NCI-H146 treated with DMSO at 0.1 percent for 48 hours (cell line): ENCODE results near the gene CPT1B.
"Not testable (repeated sequence)": the region's sequence is repeated elsewhere in the genome, so short reads cannot be mapped to it uniquely, and the experiment has no call there.

Experiments
- DNase-seq: peaks from one replicate; lab custom pipeline; 2025; ENCODE audit not compliant: unreplicated experiment; lab: John Stamatoyannopoulos, UW

Gene CPT1B

DNA sequence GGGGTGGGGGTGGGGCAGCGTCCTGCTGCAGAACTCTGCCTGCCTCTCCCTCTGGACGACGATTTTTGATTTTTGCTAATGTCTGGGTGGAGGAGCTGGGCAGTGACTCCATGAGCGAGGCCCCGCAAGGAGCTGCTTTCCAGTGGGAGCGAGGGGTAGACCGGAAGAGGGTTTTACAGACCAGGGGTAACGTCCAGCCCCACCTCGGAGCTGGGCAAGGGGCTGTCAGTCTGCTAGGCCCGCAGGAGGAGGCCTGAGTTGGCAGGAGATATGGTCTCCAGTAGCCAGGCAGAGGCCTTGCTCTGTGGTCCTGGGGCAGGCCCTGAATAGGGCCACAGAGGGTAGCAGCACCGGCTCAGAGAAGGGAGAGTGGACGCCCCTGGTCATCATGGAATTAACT is 31.4 kb upstream of the CPT1B start:
- DNase-seq = no peak

DNA sequence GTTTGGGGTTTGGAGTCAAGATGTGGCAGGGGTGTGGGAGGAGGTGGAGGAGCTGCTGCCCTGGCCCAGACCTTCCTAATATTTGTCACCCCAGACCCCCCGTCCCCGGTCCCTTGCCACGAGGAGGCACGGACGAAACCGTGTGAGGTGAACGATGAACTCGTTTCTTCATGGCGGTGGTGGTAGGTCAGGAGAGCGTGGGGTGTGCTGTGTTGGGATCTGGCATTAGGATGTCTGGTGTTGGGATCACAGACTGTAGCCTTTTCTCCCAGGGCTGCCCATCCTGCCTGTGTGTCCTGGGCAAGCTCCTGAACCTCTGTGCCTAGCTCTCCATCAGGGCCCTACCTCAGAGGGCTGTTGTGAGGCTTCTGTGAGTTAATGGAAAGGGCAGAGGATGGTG is 30.8 kb upstream of the CPT1B start:
- no peak for DNase-seq

DNA sequence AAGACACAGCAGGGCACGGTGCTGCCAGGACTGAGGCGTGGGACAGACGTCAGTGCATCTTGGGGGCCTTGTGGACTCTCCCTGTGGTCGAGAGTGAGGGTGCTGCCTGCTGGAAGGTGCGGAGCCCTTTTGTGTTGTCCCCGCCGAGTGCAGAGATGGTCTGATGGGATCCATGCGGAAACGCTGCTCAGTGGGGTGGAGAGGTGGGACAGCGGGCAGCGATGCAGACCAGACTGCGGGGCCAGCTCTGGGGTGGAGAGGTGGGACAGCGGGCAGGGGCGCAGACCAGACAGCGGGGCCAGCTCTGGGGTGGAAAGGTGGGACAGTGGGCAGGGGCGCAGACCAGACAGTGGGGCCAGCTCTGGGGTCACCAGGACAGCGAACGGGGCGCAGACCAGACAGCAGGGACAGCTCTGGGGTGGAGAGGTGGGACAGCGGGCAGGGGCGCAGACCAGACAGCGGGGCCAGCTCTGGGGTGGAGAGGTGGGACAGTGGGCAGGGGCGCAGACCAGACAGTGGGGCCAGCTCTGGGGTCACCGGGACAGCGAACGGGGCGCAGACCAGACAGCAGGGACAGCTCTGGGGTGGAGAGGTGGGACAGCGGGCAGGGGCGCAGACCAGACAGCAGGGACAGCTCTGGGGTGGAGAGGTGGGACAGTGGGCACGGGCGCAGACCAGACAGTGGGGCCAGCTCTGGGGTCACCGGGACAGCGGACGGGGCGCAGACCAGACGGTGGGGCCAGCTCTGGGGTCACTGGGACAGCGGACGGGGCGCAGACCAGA is 30.0 kb upstream of the CPT1B start:
- not testable (repeated sequence) for DNase-seq

- DNase-seq = no peak
Observed at GRCh38 chr22:50607659-50608020, 29.4 kb upstream of the CPT1B start.

DNA sequence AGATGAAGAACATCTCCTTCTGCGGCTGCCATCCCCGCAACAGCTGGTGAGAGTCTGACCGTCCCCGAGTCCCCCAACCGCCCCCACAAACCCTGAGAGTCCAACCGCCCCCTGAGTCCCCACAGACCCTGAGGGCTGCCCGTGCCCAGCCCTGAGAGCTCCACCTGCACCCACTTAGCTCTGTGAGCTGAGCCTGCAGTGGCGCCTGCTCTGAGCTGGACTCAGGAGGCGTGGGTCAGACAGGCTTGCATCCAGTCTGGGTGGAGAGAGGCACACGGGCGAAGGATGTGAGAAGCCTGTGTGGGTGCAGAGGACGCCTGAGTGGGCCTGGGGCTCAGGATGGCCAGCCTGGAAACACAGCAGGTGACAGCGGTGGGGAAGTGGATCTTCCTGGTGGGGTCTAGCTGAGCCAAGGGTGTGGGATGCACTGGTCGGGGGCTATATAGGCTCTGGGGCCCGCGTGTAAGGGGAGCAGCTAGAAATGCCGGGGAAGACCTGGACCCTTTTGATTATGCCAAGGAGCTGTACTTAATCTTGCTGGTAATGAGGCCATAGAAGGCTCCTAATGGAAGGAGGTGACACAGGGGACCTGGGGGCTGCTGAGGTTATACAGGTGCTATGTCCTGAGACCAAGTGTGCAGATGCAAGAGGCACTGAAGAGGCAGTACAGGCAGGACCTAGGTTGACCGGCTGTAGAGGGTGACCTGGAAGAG is 28.9 kb upstream of the CPT1B start:
- no peak for DNase-seq

- no peak for DNase-seq
Observed at GRCh38 chr22:50606165-50606945, 28.1 kb upstream of the CPT1B start.

- DNase-seq = no peak
Observed at GRCh38 chr22:50605613-50606074, 27.4 kb upstream of the CPT1B start.

DNA sequence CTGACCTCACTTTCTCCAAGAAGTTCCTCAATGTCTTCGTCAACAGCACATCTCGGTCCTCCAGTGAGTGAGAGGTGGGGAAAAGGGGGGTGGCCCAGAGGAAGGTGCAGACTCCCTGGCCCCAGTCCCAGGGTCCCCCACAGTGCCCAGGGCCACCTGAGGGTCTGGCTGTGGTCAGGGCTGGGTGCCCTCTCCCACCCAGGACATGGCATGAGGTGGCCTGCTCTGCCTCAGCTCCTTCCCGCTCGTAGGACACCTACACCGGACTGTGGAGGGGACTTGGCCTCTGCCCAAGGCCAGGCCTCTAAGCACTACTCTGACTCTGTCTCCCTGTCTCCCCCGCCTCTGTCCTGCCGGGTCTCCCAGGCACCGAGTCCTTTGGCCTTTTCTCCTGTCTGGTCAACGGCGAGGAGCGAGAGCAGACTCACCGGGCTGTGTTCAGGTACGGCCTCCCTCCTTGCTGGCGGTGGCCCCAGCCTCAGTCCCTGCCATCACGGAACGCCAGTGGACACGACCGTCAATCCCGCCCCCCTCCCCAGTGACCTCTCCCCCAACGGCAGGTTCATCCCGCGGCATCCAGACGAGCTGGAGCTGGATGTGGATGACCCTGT is 26.9 kb upstream of the CPT1B start:
- no peak for DNase-seq

DNA sequence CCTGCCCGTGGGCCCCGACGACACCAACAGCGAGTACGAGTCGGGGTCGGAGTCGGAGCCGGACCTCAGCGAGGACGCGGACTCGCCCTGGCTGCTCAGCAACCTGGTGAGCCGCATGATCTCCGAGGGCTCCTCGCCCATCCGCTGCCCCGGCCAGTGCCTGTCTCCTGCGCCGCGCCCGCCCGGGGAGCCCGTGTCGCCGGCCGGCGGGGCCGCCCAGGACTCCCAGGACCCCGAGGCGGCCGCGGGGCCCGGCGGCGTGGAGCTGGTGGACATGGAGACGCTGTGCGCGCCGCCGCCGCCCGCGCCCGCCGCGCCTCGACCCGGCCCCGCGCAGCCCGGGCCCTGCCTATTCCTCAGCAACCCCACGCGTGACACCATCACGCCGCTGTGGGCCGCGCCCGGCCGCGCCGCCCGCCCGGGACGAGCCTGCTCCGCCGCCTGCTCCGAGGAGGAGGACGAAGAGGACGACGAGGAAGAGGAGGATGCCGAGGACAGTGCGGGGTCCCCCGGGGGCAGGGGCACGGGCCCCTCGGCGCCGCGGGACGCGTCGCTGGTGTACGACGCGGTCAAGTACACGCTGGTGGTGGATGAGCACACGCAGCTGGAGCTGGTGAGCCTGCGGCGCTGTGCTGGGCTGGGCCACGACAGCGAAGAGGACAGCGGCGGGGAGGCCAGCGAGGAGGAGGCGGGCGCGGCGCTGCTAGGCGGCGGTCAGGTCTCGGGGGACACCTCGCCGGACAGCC is 26.2 kb upstream of the CPT1B start:
- no peak for DNase-seq

GRCh38 chr22:50603511-50604255 is 25.5 kb upstream of the CPT1B start:
- no peak for DNase-seq

DNA sequence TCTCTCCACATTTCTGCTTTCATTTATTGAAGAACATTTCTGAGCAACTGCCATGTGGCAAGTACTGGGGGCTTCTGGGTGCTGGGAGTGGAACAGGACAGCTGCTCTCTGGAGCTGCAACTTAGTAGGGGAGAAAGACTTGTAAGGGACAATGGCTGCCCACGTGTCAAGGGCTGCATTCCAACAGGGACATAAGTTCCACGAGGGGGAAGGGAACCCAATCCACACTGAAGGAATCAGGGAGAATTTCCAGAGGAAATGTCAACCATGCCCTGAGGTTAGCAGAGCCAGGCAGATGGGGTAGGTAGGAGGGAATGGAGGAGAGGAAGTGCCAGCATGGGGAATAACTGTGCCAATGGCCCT is 24.1 kb upstream of the CPT1B start:
- no peak for DNase-seq

- DNase-seq = no peak
Observed at GRCh38 chr22:50601669-50602337, 23.6 kb upstream of the CPT1B start.

DNA sequence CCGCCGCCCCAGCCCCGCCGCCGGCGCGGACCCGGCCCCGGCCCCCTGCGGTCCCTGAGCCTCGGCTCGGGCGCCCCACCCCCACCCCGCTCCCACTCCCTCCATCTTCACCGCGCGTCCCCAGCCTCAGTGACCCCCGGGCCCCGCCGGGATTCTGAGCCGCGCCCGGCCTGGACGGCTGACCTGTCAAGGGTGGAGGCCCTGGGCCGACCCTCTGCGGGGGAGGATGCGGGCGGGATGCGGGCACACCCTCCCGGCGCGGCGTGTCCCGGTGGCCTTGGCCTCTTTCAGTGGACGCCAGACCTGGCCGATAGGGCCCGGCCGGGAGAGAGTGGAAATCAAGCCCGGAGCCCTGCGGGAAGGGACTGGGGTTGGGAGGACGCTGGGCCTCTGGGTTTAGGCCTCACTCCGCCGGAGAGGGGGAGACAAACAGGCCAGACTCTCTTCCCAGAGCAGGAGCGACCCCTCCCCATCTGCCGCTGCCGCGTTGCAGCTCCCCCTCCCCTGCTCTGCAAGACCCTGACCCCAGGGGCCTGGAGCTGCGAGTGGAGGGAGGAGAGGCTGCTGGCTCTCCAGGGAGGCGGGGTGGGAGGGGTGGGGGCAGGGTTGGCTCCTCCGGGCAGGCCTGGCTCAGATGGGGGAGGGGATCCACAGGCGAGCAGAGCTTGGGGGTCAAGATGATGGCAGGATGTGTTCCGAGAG is 22.9 kb upstream of the CPT1B start:
- no peak for DNase-seq

DNA sequence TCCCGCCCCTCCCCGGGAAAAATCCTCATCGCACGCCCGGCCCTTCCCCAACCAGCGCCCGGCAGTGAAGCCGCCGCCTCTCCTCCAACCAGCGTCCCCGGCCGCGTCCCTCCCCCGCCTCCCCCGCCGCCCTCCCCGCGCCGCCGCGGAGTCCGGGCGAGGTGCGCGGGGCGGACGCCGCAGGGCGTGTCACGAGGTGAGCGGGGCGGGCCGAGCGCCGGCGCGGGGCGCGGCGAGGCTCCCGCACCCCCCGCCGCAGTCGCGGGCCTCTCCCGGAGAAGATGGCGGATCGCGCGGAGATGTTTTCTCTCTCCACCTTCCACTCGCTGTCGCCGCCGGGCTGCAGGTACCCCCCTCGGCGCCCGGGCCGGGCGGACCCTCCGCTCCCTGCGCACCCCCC is 22.3 kb upstream of the CPT1B start, which contains the start of gene MAPK8IP2:
Gene MAPK8IP2, plus strand, starts transcription at position 256 of the 400 bp plus-strand sequence. Its CDS starts 26 bp downstream, at position 282.
- no peak for DNase-seq

DNA sequence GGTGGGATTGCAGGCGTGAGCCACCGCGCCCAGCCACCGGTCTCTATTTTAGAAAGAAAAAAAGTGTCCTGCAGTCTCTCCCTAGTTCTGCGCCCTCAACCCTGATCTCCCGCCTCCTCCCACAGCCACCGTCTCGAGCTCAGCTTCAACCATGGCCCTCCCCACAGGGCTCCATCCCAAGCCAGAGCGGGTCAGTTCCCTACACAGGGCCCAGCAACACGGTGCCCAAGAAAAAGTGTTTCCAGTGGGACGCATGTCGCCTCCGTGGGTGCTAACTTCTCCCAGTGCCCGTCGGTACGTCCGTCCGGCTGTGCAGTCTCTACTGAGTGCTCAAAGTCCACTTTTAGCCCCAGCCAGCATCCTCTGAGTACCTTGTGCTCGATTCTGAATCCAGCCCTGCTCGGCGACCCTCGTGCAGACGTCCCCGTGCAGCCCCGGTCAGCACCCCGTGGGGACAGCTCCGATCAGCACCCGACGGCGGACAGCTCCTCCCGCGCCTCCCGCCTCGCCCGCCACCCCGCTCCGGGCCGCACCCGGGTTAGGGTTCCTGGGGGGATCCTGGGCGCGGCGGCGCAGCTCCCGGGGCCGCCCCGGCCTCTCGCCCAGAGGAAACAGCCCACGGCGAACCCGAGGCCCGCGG is 21.7 kb upstream of the CPT1B start:
- no peak for DNase-seq

GRCh38 chr22:50597097-50597496 is 18.9 kb upstream of the CPT1B start:
- no peak for DNase-seq

DNA sequence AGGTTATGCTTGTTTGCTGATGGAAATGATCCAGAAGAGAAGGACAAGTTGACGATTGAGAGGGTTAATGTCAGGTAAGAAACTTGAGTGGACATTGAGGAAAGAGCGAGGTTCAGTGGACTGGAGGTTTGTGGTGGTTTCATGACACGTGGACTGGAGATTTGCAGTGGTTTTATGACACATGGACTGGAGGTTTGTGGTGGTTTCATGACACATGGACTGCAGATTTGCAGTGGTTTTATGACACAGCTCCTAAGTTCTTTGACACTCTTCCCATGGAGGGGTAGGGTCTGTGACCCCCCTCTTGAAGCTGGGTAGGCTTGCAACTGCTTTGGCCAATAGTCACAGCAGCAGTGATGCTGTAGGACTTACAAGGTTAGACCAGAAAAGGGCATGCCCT is 17.0 kb upstream of the CPT1B start:
- no peak for DNase-seq

GRCh38 chr22:50587407-50587806 is 9.2 kb upstream of the CPT1B start:
- no peak for DNase-seq
